Loucy (cell line): ENCODE data around the gene ZFYVE27.

Experiments
- EZH2phosphoT487 ChIP-seq: fragments of 200-600 bp; IDR thresholded peaks from 2 replicates; pipeline ENCODE4 v1.6.1; 2018; ENCODE audit warnings: antibody characterized with exemption, mild to moderate bottlenecking, moderate library complexity, borderline replicate concordance
- TF ChIP-seq, protein P1 (sequence below): fragments of 200-600 bp; sonication (generic); conservative IDR thresholded peaks from 2 replicates; pipeline ENCODE4 v1.5.1; 2014; ENCODE audit warnings: mild to moderate bottlenecking, antibody characterized with exemption, low read length

- TF ChIP-seq, protein P1, sequence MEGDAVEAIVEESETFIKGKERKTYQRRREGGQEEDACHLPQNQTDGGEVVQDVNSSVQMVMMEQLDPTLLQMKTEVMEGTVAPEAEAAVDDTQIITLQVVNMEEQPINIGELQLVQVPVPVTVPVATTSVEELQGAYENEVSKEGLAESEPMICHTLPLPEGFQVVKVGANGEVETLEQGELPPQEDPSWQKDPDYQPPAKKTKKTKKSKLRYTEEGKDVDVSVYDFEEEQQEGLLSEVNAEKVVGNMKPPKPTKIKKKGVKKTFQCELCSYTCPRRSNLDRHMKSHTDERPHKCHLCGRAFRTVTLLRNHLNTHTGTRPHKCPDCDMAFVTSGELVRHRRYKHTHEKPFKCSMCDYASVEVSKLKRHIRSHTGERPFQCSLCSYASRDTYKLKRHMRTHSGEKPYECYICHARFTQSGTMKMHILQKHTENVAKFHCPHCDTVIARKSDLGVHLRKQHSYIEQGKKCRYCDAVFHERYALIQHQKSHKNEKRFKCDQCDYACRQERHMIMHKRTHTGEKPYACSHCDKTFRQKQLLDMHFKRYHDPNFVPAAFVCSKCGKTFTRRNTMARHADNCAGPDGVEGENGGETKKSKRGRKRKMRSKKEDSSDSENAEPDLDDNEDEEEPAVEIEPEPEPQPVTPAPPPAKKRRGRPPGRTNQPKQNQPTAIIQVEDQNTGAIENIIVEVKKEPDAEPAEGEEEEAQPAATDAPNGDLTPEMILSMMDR: no peak
- no peak for TF ChIP-seq EZH2phosphoT487
Observed at GRCh38 chr10:97719602-97720001, 17.3 kb upstream of the ZFYVE27 start.
